Skeletal muscle satellite cell (primary cell): ENCODE measurements around the gene TLCD3B.

Experiments used
- H3K27me3 ChIP-seq: 2 replicates; pipeline ENCODE4 v1.7.0; 2013; ENCODE audit warnings: low read length; ENCODE audit not compliant: control insufficient read depth, insufficient read depth
- H3K36me3 ChIP-seq: 2 replicates; pipeline ENCODE4 v1.7.0; 2013; ENCODE audit warnings: mild to moderate bottlenecking, control low read depth, low read length; ENCODE audit not compliant: insufficient read depth
- H3K4me1 ChIP-seq: 2 replicates; pipeline ENCODE4 v1.7.0; 2013; ENCODE audit warnings: low read length; ENCODE audit not compliant: control insufficient read depth, insufficient read depth
- H3K4me2 ChIP-seq: 2 replicates; pipeline ENCODE4 v1.7.0; 2013; ENCODE audit warnings: mild to moderate bottlenecking, low read length
- H3K4me3 ChIP-seq: 2 replicates; pipeline ENCODE4 v1.7.0; 2013; ENCODE audit warnings: low read length
- H3K9ac ChIP-seq: 2 replicates; pipeline ENCODE4 v1.7.0; 2013; ENCODE audit warnings: mild to moderate bottlenecking, low read depth, low read length, moderate library complexity
- H3K9me3 ChIP-seq: replicated peaks from 2 replicates; pipeline ENCODE4 v1.7.0; 2013; ENCODE audit warnings: mild to moderate bottlenecking, control low read depth, low read length

The TLCD3B gene

DNA sequence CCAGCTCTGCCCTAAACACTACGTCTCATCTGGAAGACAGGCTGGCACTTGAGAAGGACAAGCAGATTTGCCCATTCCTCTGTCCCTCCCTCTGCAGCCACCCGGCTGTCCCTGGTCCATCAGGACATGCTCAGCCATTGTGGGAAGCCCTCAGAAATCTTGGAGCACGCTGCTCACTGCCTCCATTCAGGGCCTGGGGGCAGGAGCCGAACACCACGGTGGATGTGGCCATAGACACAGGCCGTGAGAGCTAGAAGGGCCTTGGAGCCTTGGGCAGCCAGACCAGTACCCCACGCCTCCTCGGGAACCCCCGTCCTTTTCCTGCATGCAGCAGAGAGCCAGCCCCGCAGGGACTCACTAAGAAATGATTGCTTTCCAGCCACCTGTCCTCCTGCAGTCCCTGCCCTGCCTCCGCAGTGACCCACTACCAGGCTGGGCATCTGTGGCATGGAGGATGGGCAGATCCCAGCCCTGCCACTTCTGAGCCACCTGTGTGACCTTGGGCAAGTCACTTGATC is 23.6 kb downstream of the TLCD3B start:
- H3K9me3 ChIP-seq: no peaks in the 10 kb centered on the region
- H3K9ac ChIP-seq: no peak overlapping the region
- H3K4me2 ChIP-seq: no peak overlapping the region
- H3K36me3 ChIP-seq: peaks cover 7% of the 10 kb centered on the region
- peaks cover 32% of the 10 kb centered on the region for H3K27me3 ChIP-seq
- H3K4me1 ChIP-seq: peaks cover 6% of the 10 kb centered on the region
- H3K4me3 ChIP-seq: no peak overlapping the region

DNA sequence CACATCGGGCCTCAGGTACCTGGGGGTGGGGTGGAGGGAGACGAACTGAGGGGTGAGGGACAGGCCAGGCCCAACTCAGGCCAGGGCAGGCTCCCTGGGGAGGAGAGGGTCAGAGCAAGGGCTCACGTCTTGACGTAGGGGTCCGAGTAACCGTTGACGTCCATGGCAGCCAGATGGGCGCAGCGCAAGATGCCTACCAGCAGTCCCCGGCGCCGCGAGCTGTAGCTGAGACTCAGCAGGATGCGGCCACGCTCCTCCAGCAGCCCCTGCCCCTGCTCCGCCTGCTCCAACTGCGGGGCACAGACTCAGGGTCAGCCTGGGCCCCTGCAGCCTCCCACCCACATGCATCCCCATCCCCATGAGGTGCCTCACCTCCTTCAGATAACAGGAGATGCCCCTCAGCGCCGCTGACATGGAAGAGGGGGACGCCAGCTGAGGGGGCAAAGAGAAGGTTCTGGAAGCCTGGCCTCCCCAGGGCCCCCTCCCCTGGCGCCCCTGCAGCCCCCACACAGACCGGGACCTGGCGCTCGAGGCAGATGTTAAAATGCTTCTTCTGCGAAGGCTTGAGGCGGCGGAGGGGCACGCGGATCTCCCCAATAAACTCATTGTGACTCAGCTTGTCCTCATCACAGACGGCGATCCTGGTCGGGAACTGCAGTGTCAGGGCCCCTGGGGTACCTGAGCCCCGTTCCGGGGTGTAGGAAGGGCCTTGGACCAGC is 24.3 kb downstream of the TLCD3B start:
- H3K9me3 ChIP-seq: no peaks in the 10 kb centered on the region
- H3K4me1 ChIP-seq: peaks cover 6% of the 10 kb centered on the region
- H3K27me3 ChIP-seq: peaks cover 28% of the 10 kb centered on the region
- H3K4me3 ChIP-seq: no peak overlapping the region
- no peak overlapping the region for H3K9ac ChIP-seq
- no peak overlapping the region for H3K4me2 ChIP-seq
- H3K36me3 ChIP-seq: peaks cover 13% of the 10 kb centered on the region

DNA sequence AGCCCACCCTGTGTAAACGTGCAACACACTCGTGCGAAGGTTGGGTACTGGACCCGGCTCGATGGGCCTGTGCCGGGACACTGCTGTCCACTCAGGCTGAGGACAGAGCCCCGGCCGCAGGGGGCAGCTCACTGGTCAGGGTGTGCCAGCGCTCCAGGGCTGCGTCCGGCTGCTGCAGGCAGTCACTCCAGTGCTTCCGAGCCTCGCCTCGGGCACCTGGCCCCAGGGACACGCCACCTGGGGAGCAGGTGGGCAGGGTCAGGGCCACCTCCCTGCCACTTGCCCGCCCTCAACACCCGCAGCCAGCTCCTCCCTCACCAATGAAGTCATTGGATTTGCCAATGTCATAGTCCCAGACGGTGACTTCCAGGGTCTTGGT is 25.0 kb downstream of the TLCD3B start:
- no peak overlapping the region for H3K9ac ChIP-seq
- H3K9me3 ChIP-seq: no peaks in the 10 kb centered on the region
- peaks cover 23% of the 10 kb centered on the region for H3K27me3 ChIP-seq
- H3K36me3 ChIP-seq: peaks cover 18% of the 10 kb centered on the region
- H3K4me1 ChIP-seq: peaks cover 6% of the 10 kb centered on the region
- no peak overlapping the region for H3K4me3 ChIP-seq
- H3K4me2 ChIP-seq: no peak overlapping the region

DNA sequence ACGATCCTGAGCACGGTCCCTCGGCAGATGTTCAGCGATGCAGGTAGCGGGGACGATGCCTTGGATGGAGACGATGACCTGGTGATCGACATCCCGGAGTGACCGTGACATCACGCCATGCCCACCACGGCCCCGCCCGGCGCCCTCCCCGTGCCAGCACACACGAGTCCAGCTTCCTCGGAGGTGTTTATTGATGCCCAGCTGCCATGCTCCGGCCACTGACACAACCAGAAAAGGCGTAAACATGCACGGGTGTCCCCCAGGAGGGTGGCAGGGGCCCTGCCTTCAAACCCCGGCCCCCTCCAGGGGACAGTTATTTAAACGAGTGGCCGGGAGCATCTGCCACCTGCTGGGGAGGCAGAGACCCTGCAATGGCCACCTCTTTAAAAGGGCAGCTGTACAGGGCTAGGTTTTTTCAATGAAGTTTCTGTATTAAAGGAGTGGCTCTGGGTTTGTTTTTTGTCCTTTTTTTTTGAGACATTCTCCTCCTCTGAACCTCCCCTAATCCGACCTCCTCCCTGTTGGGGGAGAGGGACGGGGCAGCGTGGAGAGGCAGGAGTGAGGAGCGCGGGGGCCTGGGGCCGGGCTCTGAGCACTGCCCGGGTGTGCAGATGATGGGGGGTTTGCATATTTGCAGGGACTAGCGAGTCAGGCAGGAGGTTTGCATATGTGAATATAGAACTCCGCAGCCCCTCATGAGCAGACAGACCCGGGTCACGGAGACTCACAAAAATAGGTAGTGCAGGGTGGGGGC is 25.6 kb downstream of the TLCD3B start:
- Histone ChIP-seq H3K4me3 (no peak overlapping the region), H3K4me1 (peaks cover 3% of the 10 kb centered on the region), H3K27me3 (peaks cover 22% of the 10 kb centered on the region), H3K36me3 (peaks cover 18% of the 10 kb centered on the region), H3K4me2 (no peak overlapping the region), H3K9ac (no peak overlapping the region), H3K9me3 (no peaks in the 10 kb centered on the region)

DNA sequence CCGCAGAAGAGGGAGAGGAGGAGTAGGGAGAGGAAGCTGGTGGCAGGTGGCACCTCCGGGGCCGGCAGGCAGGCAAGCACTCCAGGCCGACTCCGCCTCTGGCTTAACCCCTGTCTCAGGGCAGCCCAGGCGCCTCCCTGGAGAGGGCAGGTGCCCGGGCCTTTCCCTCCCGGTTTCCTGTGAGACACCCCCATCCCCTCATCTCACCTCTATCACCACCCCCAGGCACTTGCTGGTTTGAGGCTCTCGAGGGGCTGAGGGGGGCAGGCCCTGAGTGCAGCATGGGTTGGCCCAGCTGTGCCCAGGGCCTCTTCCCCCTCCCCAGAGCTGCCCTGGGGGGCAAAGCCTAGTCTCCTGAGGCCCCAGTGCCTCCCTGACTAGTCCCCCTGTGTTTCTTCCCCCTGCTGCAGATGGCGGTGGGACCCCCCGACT is 26.2 kb downstream of the TLCD3B start:
- peaks cover 20% of the 10 kb centered on the region for H3K36me3 ChIP-seq
- H3K27me3 ChIP-seq: peaks cover 15% of the 10 kb centered on the region
- no peaks in the 10 kb centered on the region for H3K9me3 ChIP-seq
- H3K4me3 ChIP-seq: no peak overlapping the region
- no peak overlapping the region for H3K9ac ChIP-seq
- no peak overlapping the region for H3K4me2 ChIP-seq
- no peaks in the 10 kb centered on the region for H3K4me1 ChIP-seq

DNA sequence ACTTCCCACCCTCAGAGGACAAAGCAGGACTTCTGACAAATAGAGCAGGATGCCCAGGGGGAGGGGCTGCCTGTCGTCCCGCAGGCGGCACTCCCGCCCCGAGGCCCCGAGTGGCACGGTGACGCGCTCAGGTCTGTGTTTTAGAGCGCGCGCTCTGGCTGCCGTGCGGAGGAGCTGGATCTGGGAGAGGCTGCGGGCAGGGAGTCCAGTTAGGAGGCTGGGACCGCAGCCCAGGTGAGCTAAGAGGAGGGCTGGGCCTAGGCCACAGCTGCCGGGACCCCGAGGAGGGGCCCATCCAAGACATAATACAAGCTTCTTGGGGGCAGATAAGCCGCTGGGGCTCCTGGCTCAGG is 26.7 kb downstream of the TLCD3B start:
- peaks cover 10% of the 10 kb centered on the region for H3K27me3 ChIP-seq
- peaks cover 24% of the 10 kb centered on the region for H3K36me3 ChIP-seq
- no peak overlapping the region for H3K4me2 ChIP-seq
- H3K4me3 ChIP-seq: no peak overlapping the region
- H3K4me1 ChIP-seq: no peaks in the 10 kb centered on the region
- no peaks in the 10 kb centered on the region for H3K9me3 ChIP-seq
- no peak overlapping the region for H3K9ac ChIP-seq

DNA sequence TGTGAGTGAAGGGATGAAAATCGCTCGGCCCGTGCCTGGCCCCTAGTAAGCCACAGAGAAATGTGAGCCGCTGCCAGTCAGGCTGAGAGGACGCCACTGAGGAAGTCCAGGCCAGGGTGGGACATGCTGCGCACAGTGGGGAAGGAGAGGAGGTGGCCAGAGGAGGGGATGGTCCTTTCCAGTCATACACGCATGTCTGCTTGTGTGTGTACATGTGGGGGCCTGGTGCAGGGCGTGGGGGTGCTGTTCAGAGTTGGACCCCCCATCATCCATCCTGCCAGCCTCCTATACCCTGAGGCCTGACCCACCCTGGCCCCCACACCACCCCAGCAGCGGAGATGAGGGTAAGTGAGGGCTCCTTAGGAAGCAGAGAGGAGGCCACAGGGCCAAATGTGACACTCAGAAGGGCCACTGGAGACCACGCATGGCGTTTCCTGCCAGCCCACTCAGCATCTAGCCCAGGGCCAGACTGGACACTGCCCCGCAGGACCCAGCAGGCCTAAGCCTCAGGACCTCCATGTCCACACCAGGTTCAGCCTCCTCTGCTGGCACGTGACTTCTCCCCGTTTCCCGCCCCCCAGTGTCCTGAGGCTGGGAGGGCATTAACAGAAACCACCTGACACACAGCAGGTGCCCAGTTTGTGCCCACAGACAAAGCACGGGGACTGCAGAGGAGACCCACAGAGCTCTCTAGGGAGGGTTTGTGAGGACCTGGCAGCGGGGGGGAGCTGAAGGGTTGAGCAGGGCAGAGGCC is 27.2 kb downstream of the TLCD3B start:
- Histone ChIP-seq H3K4me1 (no peaks in the 10 kb centered on the region), H3K36me3 (peaks cover 27% of the 10 kb centered on the region), H3K9me3 (no peaks in the 10 kb centered on the region), H3K4me3 (no peak overlapping the region), H3K9ac (no peak overlapping the region), H3K4me2 (no peak overlapping the region), H3K27me3 (peaks cover 5% of the 10 kb centered on the region)

DNA sequence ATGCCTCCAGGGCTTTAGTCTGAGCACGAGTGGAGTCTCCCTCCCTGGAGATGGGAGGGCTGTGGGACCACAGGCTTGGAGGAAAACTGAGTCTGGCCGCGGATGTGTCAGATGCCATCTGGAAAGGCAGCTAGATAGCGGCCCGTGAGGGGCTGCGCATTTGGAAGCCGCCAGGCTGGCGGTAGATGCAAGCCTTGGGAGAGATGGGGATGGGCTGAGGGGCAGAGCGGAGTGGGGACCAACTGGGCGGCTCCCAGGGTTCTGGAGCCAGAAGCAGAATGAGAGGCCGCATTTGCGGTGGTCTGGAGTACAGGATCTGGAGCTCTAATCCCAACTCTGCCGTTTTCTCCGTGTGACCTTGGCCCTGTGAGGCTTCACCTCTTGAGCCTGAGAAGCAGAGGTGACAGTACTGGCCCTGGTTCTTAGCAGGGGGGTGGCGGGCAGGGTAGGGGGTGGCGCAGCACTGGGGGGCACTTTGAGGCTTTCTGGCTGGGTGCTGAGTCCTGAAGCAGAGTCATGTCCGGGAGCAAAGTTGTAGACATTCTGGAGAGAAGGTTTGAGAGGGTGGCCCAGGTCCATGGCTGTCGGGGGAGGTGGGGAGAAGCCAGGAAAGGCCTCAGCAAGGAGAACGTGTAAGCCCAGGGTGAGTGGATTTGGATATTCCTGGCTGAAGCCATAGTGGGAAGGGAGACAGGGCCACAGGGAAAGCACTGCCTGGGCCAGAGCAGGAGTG is 28.3 kb downstream of the TLCD3B start:
- Histone ChIP-seq H3K27me3 (peaks cover 3% of the 10 kb centered on the region), H3K4me1 (no peaks in the 10 kb centered on the region), H3K9ac (no peak overlapping the region), H3K9me3 (no peaks in the 10 kb centered on the region), H3K4me2 (no peak overlapping the region), H3K4me3 (no peak overlapping the region), H3K36me3 (peaks cover 28% of the 10 kb centered on the region)

DNA sequence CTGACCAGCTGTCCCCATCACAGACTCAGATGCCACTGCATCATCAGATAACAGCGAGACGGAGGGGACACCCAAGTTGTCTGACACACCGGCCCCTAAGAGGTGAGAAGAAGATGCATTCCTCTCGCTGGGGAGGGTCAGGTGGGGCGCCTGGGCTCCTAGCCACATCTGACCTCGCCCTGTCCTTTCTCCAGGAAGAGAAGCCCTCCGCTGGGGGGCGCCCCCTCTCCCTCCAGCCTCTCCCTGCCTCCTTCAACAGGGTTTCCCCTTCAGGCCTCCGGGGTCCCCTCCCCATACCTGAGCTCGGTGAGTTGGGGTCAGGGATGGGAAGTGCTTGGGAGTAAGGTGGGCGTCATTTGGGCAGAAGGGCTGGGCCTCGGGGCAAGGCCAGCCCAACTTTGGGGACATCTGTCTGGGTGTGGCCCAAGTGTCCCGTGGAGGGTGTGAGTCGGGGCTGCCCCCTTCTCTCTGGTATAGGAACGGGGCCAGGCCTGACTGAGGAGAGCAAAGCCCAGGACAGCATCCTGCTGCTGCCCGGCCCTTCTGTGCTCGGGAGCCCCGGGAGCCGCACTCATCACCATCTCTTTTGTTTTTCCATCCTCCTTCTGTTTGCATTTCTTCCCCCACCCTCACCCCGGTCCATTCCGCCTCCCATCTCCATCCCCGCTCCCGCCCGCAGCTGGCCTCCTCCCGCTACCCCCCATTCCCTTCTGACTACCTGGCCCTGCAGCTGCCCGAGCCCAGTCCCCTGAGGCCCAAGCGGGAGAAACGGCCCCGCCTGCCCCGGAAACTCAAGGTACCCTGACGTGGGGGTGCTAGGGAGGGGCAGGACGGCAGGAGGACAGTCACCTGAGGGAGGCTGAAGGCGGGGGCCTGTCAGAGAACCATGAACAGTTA is 30.1 kb downstream of the TLCD3B start:
- Histone ChIP-seq H3K9me3 (no peaks in the 10 kb centered on the region), H3K27me3 (no peaks in the 10 kb centered on the region), H3K4me3 (no peak overlapping the region), H3K4me1 (peaks cover 6% of the 10 kb centered on the region), H3K9ac (no peak overlapping the region), H3K36me3 (peaks cover 31% of the 10 kb centered on the region), H3K4me2 (no peak overlapping the region)

DNA sequence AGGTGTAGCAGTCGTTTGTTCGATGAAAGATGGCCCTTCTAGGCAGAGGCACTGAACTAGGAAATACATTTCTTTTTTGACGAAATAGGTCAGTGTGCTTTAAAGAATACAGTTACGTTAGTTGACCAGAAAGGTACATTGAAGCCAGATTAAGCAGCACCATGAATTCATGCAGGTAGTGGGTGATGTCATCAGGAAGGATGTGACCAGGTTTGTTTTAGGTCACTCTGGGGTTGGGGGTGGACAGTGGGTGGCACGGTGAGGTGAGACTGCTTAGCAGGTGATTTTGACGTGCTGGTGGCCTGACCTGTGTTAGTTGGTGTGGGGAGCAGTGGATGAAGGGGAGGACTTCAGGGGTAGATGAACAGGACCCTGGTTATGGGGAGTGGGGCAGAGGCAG is 31.5 kb downstream of the TLCD3B start:
- H3K36me3 ChIP-seq: peaks cover 26% of the 10 kb centered on the region

More for the DNA sequence above, 31.5 kb downstream of the TLCD3B start:
- Histone ChIP-seq H3K9me3 (no peaks in the 10 kb centered on the region), H3K9ac (no peak overlapping the region), H3K4me1 (peaks cover 16% of the 10 kb centered on the region), H3K27me3 (no peaks in the 10 kb centered on the region), H3K4me2 (no peak overlapping the region), H3K4me3 (no peak overlapping the region)
